ENCODE measurements around the gene GEMIN7.

- TF ChIP-seq EZH2 (IDR thresholded peaks at IDR 0.05; ENCODE audit: borderline replicate concordance, low read length) (no peak), CTCF (IDR thresholded peaks at IDR 0.05; ENCODE audit: low read length) (no peak)
Observed at GRCh38 chr19:45056831-45057230, 22.2 kb upstream of the GEMIN7 start.

Measured in OCI-LY1 (cell line).